Measurements from ENCODE around the gene DCUN1D1.

DCUN1D1 gene

GRCh38 chr3:182937293-182938051 lies 42.9 kb downstream of the DCUN1D1 start:
- Histone ChIP-seq H3K4me1 (ENCODE audit: control insufficient read depth in 1 of 2, insufficient read depth in 2 of 2, low read length in 2 of 2) (no peaks in the 10 kb centered on the region), H3K9me3 (ENCODE audit: control insufficient read depth in 1 of 2, low read length in 2 of 2) (peaks cover 0 to 3% of the 10 kb centered on the region in 2 donors), H3K4me3 (ENCODE audit: low read depth in 1 of 2, low read length in 2 of 2) (no peak overlapping the region), H3K9ac (ENCODE audit: low read depth in 1 of 2, low read length in 2 of 2) (no peak overlapping the region), H3K27ac (ENCODE audit: low read depth, low read length) (no peak overlapping the region), H3K36me3 (ENCODE audit: control insufficient read depth in 1 of 2, insufficient read depth in 2 of 2, low read length in 2 of 2) (peaks cover 0 to 3% of the 10 kb centered on the region in 2 donors), H3K27me3 (ENCODE audit: control insufficient read depth in 1 of 2, insufficient read depth in 2 of 2, low read length in 2 of 2) (no peaks in the 10 kb centered on the region)

GRCh38 chr3:182936918-182937285 lies 43.4 kb downstream of the DCUN1D1 start:
- Histone ChIP-seq H3K4me1 (ENCODE audit: control insufficient read depth in 1 of 2, insufficient read depth in 2 of 2, low read length in 2 of 2) (no peaks in the 10 kb centered on the region), H3K27ac (ENCODE audit: low read depth, low read length) (no peak overlapping the region), H3K9ac (ENCODE audit: low read depth in 1 of 2, low read length in 2 of 2) (no peak overlapping the region), H3K27me3 (ENCODE audit: control insufficient read depth in 1 of 2, insufficient read depth in 2 of 2, low read length in 2 of 2) (no peaks in the 10 kb centered on the region), H3K36me3 (ENCODE audit: control insufficient read depth in 1 of 2, insufficient read depth in 2 of 2, low read length in 2 of 2) (peaks cover 0 to 3% of the 10 kb centered on the region in 2 donors), H3K4me3 (ENCODE audit: low read depth in 1 of 2, low read length in 2 of 2) (no peak overlapping the region), H3K9me3 (ENCODE audit: control insufficient read depth in 1 of 2, low read length in 2 of 2) (peaks cover 0 to 8% of the 10 kb centered on the region in 2 donors)

- Histone ChIP-seq H3K27me3 (ENCODE audit: control insufficient read depth in 1 of 2, insufficient read depth in 2 of 2, low read length in 2 of 2) (no peaks in the 10 kb centered on the region), H3K9me3 (ENCODE audit: control insufficient read depth in 1 of 2, low read length in 2 of 2) (peaks cover 0 to 8% of the 10 kb centered on the region in 2 donors), H3K36me3 (ENCODE audit: control insufficient read depth in 1 of 2, insufficient read depth in 2 of 2, low read length in 2 of 2) (peaks cover 0 to 3% of the 10 kb centered on the region in 2 donors), H3K4me1 (ENCODE audit: control insufficient read depth in 1 of 2, insufficient read depth in 2 of 2, low read length in 2 of 2) (no peaks in the 10 kb centered on the region), H3K9ac (ENCODE audit: low read depth in 1 of 2, low read length in 2 of 2) (no peak overlapping the region), H3K27ac (ENCODE audit: low read depth, low read length) (no peak overlapping the region), H3K4me3 (ENCODE audit: low read depth in 1 of 2, low read length in 2 of 2) (no peak overlapping the region)
Observed at GRCh38 chr3:182936239-182936917, 44.0 kb downstream of the DCUN1D1 start.

- no peak overlapping the region for H3K9ac ChIP-seq (ENCODE audit: low read depth in 1 of 2, low read length in 2 of 2)
- H3K36me3 ChIP-seq (ENCODE audit: control insufficient read depth in 1 of 2, insufficient read depth in 2 of 2, low read length in 2 of 2): peaks cover 0 to 3% of the 10 kb centered on the region in 2 donors
- H3K27ac ChIP-seq (ENCODE audit: low read depth, low read length): no peak overlapping the region
- no peaks in the 10 kb centered on the region for H3K27me3 ChIP-seq (ENCODE audit: control insufficient read depth in 1 of 2, insufficient read depth in 2 of 2, low read length in 2 of 2)
- H3K4me1 ChIP-seq (ENCODE audit: control insufficient read depth in 1 of 2, insufficient read depth in 2 of 2, low read length in 2 of 2): no peaks in the 10 kb centered on the region
- no peak overlapping the region for H3K4me3 ChIP-seq (ENCODE audit: low read depth in 1 of 2, low read length in 2 of 2)
- peaks cover 0 to 8% of the 10 kb centered on the region in 2 donors for H3K9me3 ChIP-seq (ENCODE audit: control insufficient read depth in 1 of 2, low read length in 2 of 2)
Observed at GRCh38 chr3:182935803-182936202, 44.5 kb downstream of the DCUN1D1 start.

GRCh38 chr3:182925944-182926337 lies 54.4 kb downstream of the DCUN1D1 start:
- H3K9me3 ChIP-seq (ENCODE audit: control insufficient read depth in 1 of 2, low read length in 2 of 2): no peaks in the 10 kb centered on the region
- peaks cover 0 to under 1% of the 10 kb centered on the region in 2 donors for H3K36me3 ChIP-seq (ENCODE audit: control insufficient read depth in 1 of 2, insufficient read depth in 2 of 2, low read length in 2 of 2)
- no peak overlapping the region for H3K4me3 ChIP-seq (ENCODE audit: low read depth in 1 of 2, low read length in 2 of 2)
- no peak overlapping the region for H3K27ac ChIP-seq (ENCODE audit: low read depth, low read length)
- H3K9ac ChIP-seq (ENCODE audit: low read depth in 1 of 2, low read length in 2 of 2): no peak overlapping the region
- no peaks in the 10 kb centered on the region for H3K27me3 ChIP-seq (ENCODE audit: control insufficient read depth in 1 of 2, insufficient read depth in 2 of 2, low read length in 2 of 2)
- H3K4me1 ChIP-seq (ENCODE audit: control insufficient read depth in 1 of 2, insufficient read depth in 2 of 2, low read length in 2 of 2): no peaks in the 10 kb centered on the region

GRCh38 chr3:182925330-182925943 lies 54.9 kb downstream of the DCUN1D1 start:
- Histone ChIP-seq H3K4me3 (ENCODE audit: low read depth in 1 of 2, low read length in 2 of 2) (no peak overlapping the region), H3K9ac (ENCODE audit: low read depth in 1 of 2, low read length in 2 of 2) (no peak overlapping the region), H3K36me3 (ENCODE audit: control insufficient read depth in 1 of 2, insufficient read depth in 2 of 2, low read length in 2 of 2) (peaks cover 0 to 3% of the 10 kb centered on the region in 2 donors), H3K27ac (ENCODE audit: low read depth, low read length) (no peak overlapping the region), H3K27me3 (ENCODE audit: control insufficient read depth in 1 of 2, insufficient read depth in 2 of 2, low read length in 2 of 2) (no peaks in the 10 kb centered on the region), H3K9me3 (ENCODE audit: control insufficient read depth in 1 of 2, low read length in 2 of 2) (no peaks in the 10 kb centered on the region), H3K4me1 (ENCODE audit: control insufficient read depth in 1 of 2, insufficient read depth in 2 of 2, low read length in 2 of 2) (no peaks in the 10 kb centered on the region)

GRCh38 chr3:182921665-182922355 lies 58.5 kb downstream of the DCUN1D1 start:
- Histone ChIP-seq H3K27ac (ENCODE audit: low read depth, low read length) (no peak overlapping the region), H3K27me3 (ENCODE audit: control insufficient read depth in 1 of 2, insufficient read depth in 2 of 2, low read length in 2 of 2) (no peaks in the 10 kb centered on the region), H3K4me3 (ENCODE audit: low read depth in 1 of 2, low read length in 2 of 2) (no peak overlapping the region), H3K9ac (ENCODE audit: low read depth in 1 of 2, low read length in 2 of 2) (no peak overlapping the region), H3K4me1 (ENCODE audit: control insufficient read depth in 1 of 2, insufficient read depth in 2 of 2, low read length in 2 of 2) (no peaks in the 10 kb centered on the region), H3K9me3 (ENCODE audit: control insufficient read depth in 1 of 2, low read length in 2 of 2) (no peaks in the 10 kb centered on the region), H3K36me3 (ENCODE audit: control insufficient read depth in 1 of 2, insufficient read depth in 2 of 2, low read length in 2 of 2) (peaks cover 3% of the 10 kb centered on the region in 2 donors)

GRCh38 chr3:182920515-182921084 lies 59.7 kb downstream of the DCUN1D1 start:
- Histone ChIP-seq H3K9me3 (ENCODE audit: control insufficient read depth in 1 of 2, low read length in 2 of 2) (no peaks in the 10 kb centered on the region), H3K4me1 (ENCODE audit: control insufficient read depth in 1 of 2, insufficient read depth in 2 of 2, low read length in 2 of 2) (no peaks in the 10 kb centered on the region), H3K27me3 (ENCODE audit: control insufficient read depth in 1 of 2, insufficient read depth in 2 of 2, low read length in 2 of 2) (no peaks in the 10 kb centered on the region), H3K9ac (ENCODE audit: low read depth in 1 of 2, low read length in 2 of 2) (no peak overlapping the region), H3K4me3 (ENCODE audit: low read depth in 1 of 2, low read length in 2 of 2) (no peak overlapping the region), H3K36me3 (ENCODE audit: control insufficient read depth in 1 of 2, insufficient read depth in 2 of 2, low read length in 2 of 2) (peaks cover 3% of the 10 kb centered on the region in 2 donors), H3K27ac (ENCODE audit: low read depth, low read length) (no peak overlapping the region)

- H3K9me3 ChIP-seq (ENCODE audit: control insufficient read depth in 1 of 2, low read length in 2 of 2): no peaks in the 10 kb centered on the region
- H3K27me3 ChIP-seq (ENCODE audit: control insufficient read depth in 1 of 2, insufficient read depth in 2 of 2, low read length in 2 of 2): no peaks in the 10 kb centered on the region
- peaks cover 4 to 5% of the 10 kb centered on the region in 2 donors for H3K36me3 ChIP-seq (ENCODE audit: control insufficient read depth in 1 of 2, insufficient read depth in 2 of 2, low read length in 2 of 2)
- H3K4me1 ChIP-seq (ENCODE audit: control insufficient read depth in 1 of 2, insufficient read depth in 2 of 2, low read length in 2 of 2): no peaks in the 10 kb centered on the region
- H3K27ac ChIP-seq (ENCODE audit: low read depth, low read length): no peak overlapping the region
- H3K4me3 ChIP-seq (ENCODE audit: low read depth in 1 of 2, low read length in 2 of 2): no peak overlapping the region
- no peak overlapping the region for H3K9ac ChIP-seq (ENCODE audit: low read depth in 1 of 2, low read length in 2 of 2)
Observed at GRCh38 chr3:182919866-182920357, 60.4 kb downstream of the DCUN1D1 start.

All from duodenal mucosa (tissue), 2 donors.